Parathyroid adenoma (tissue), 2 donors: Measurements from ENCODE around the gene TNNI3.

Source experiments
- H2AFZ ChIP-seq: fragments of 300-600 bp; sonication (generic); one replicate; pipeline ENCODE4 v1.7.0; 2017; ENCODE audit warnings: antibody characterized with exemption, mild to moderate bottlenecking
- H3K27ac ChIP-seq: fragments of 300-600 bp; sonication (generic); one replicate; pipeline ENCODE4 v1.7.0; 2017
- H3K27me3 ChIP-seq: fragments of 300-600 bp; sonication (generic); one replicate; pipeline ENCODE4 v1.7.0; 2017; ENCODE audit warnings: low read length; ENCODE audit not compliant: control insufficient read depth, insufficient read depth
- H3K36me3 ChIP-seq: fragments of 300-600 bp; sonication (generic); one replicate; pipeline ENCODE4 v1.7.0; 2017; ENCODE audit warnings: low read length; ENCODE audit not compliant: control insufficient read depth, insufficient read depth
- H3K4me1 ChIP-seq: fragments of 300-600 bp; sonication (generic); one replicate; pipeline ENCODE4 v1.7.0; 2017; ENCODE audit warnings: control low read depth
- H3K4me2 ChIP-seq: fragments of 300-600 bp; sonication (generic); one replicate; pipeline ENCODE4 v1.7.0; 2017; ENCODE audit warnings: low read length
- H3K4me3 ChIP-seq: fragments of 300-600 bp; sonication (generic); one replicate; pipeline ENCODE4 v1.7.0; 2017; ENCODE audit warnings: low read depth, low read length
- H3K79me2 ChIP-seq: fragments of 300-600 bp; sonication (generic); one replicate; pipeline ENCODE4 v1.7.0; 2017; ENCODE audit warnings: control low read depth
- H3K9ac ChIP-seq: fragments of 300-600 bp; sonication (generic); one replicate; pipeline ENCODE4 v1.7.0; 2017; ENCODE audit warnings: mild to moderate bottlenecking
- H3K9me3 ChIP-seq: fragments of 300-600 bp; sonication (generic); one replicate; pipeline ENCODE4 v1.7.0; 2017; ENCODE audit warnings: low read length; ENCODE audit not compliant: control insufficient read depth
- CTCF ChIP-seq: fragments of 300-600 bp; sonication (generic); IDR thresholded peaks from one replicate; pipeline ENCODE4 v1.7.0; 2017; ENCODE audit warnings: antibody characterized with exemption, mild to moderate bottlenecking
- donor health status: primary hyperparathyroidism.

The TNNI3 gene

GRCh38 chr19:55188625-55189024 is 31.1 kb upstream of the TNNI3 start:
- no peaks in the 10 kb centered on the region for H3K27me3 ChIP-seq
- H3K9ac ChIP-seq: no peak overlapping the region
- no peak for TF ChIP-seq CTCF
- no peaks in the 10 kb centered on the region for H3K36me3 ChIP-seq
- no peak overlapping the region for H3K4me2 ChIP-seq
- H3K4me3 ChIP-seq: no peak overlapping the region
- no peaks in the 10 kb centered on the region for H3K79me2 ChIP-seq
- peak overlapping the region; percentile 53 for H2AFZ ChIP-seq
- H3K9me3 ChIP-seq: no peaks in the 10 kb centered on the region
- H3K4me1 ChIP-seq: no peaks in the 10 kb centered on the region
- H3K27ac ChIP-seq: peak overlapping the region; percentile 10

- Histone ChIP-seq H3K9ac (no peak overlapping the region), H3K4me2 (no peak overlapping the region), H3K4me1 (no peaks in the 10 kb centered on the region), H3K36me3 (no peaks in the 10 kb centered on the region), H3K79me2 (no peaks in the 10 kb centered on the region), H3K27me3 (no peaks in the 10 kb centered on the region), H2AFZ (no peak overlapping the region), H3K4me3 (no peak overlapping the region), H3K9me3 (no peaks in the 10 kb centered on the region), H3K27ac (no peak overlapping the region)
- TF ChIP-seq CTCF: no peak
Measured at GRCh38 chr19:55186080-55186479, 28.5 kb upstream of the TNNI3 start.

GRCh38 chr19:55181740-55182139 is 24.2 kb upstream of the TNNI3 start:
- Histone ChIP-seq H3K4me2 (no peak overlapping the region), H3K4me3 (no peak overlapping the region), H3K79me2 (no peaks in the 10 kb centered on the region), H3K9ac (no peak overlapping the region), H2AFZ (no peak overlapping the region), H3K9me3 (no peaks in the 10 kb centered on the region), H3K4me1 (no peaks in the 10 kb centered on the region), H3K27ac (no peak overlapping the region), H3K36me3 (no peaks in the 10 kb centered on the region), H3K27me3 (no peaks in the 10 kb centered on the region)
- no peak for TF ChIP-seq CTCF

GRCh38 chr19:55179606-55180484 is 22.3 kb upstream of the TNNI3 start, which contains the start of gene SYT5:
Gene SYT5, minus strand, starts transcription at chr19:55180289. Its CDS starts 1,248 bp downstream, at chr19:55179041.
- peak within 1 kb of the TSS; percentile 64 for H3K4me2 ChIP-seq
- H3K36me3 ChIP-seq: no peaks in the 10 kb centered on the region
- H3K79me2 ChIP-seq: no peaks in the 10 kb centered on the region
- peak within 1 kb of the TSS; percentile 80 for H2AFZ ChIP-seq
- H3K9ac ChIP-seq: no peak within 1 kb of the TSS
- H3K27me3 ChIP-seq: no peaks in the 10 kb centered on the region
- H3K4me3 ChIP-seq: peak within 1 kb of the TSS; percentile 46
- no peak for TF ChIP-seq CTCF
- H3K27ac ChIP-seq: no peak within 1 kb of the TSS
- no peaks in the 10 kb centered on the region for H3K9me3 ChIP-seq
- H3K4me1 ChIP-seq: no peaks in the 10 kb centered on the region
